NCI-H226 (cell line): ENCODE data around the gene EFCAB14.
"Not testable (repeated sequence)": the region's sequence is repeated elsewhere in the genome, so short reads cannot be mapped to it uniquely, and the experiment has no call there.

Experiments used
- DNase-seq: peaks from one replicate; pipeline ENCODE4 v3.0.0-alpha.2; 2015

EFCAB14 gene

DNA sequence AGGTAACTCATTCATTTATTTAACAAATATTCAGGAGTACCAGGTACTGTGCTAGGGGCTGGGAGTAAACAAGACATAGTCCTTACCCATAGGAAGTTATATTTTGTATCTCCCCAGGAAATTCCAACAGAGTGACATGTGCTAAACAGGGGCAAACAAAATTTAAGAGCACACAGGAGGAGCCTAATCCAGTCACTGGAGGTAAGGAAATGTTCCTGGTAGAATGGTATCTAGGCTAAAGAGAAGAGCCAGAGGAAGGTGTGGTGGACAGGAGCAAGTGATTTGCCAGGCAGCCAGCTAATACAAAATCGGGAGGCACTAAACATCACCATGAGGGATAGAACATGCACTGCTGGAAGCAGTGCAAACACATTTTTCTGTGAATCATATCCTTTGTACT lies 36.9 kb downstream of the EFCAB14 start:
- DNase-seq = no peak

DNA sequence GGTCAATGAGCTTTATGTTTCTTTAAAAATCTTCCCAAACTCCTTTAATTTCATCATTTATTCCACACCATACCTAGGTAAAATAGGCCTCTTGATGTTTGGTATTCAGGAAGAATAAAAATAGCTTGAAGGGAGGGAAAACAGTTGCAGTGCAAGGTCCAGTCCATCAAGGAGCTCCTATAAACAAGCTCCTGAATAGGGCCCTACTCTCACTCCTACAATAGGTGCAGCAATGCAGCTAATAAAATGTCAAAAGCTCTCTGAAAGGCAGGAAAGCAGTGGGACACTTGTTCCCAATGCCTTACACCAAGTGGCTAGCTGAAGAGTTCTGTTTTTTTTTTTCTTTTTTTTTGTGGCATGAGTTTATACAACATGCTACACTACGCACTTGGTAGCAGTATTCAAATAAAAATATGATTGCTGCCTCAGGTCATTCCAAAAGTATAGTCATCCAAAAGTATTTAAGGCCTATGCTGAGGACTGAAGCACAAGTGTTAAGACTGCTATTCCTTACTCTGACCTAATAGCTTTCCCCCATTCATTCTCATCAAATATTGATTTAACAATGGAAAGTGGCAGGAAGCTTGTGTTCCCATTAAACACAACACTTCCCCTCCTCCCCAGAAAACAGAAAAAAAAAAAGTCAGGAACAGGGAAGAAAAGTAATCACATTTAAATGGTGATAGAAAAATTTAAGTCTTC lies 37.4 kb downstream of the EFCAB14 start:
- DNase-seq = no peak

DNA sequence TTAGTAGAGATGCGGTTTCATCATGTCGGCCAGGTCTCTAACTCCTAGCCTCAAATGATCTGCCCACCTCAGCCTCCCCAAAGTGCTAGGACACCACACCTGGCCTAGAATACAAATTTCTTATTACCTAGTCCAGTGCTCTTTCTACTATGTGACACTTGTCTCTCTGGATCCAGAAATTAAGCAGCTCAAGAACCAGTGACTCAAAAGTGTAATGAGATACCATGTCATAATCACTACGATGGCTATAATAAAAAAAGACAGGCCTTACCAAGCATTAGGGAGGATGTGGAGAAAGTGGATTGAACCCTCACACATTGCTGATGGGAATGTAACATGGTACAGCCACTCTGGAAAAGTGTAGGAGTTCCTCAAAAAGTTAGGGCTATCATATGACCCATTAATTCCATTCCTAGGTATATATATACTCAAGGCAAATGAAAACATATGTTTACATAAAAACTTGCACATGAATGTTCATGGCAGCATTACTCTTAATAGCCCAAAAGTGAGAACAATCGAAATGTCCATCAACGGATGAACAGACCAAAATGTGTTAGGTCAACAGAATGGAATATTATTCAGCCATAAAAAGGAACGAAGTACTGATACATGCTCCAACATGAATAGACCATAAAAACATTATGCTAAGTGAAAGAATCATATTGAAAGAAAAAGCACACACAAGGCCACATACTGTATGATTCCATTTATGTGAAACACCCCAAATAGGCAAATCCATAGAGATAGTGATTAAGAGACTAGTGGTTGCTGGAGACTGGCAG lies 38.9 kb downstream of the EFCAB14 start:
- DNase-seq = no peak

DNA sequence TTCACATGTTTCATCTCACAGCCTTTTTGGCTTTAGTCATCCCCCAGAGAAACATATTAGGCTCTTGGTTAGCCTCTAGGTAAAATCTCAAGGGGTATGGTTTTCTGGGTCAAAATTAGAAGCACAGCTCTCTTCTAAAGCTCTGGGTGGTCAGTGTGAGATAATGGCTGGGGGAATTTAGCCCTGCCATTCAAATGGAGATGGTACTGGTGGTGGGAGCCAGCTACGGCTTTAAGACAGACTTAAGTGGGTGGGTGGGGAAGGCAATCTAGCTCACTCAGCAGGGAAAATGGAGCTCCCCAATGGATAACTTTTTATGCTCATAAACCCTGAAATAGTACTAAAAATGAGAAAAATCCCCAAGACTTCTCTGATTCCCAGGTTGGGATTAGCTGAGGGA lies 41.6 kb downstream of the EFCAB14 start:
- no peak for DNase-seq

DNA sequence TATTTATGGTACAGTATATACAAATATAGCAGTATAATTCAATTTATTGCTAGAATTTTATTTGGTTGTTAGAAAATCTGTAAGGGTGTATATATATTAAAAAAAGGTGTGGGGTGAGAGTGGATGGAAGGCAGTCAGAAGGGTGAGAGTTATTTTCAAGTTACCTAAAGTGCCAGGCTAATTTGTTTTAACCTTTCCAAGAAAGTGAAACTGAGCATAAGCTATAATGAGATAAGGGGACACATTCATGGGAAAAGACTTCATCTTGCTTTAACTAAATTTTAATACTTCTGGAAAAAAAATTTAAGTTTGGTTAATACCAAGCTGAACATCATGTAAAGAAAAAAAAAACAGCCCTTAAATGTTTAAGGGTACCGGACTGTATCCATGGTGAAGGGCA lies 42.4 kb downstream of the EFCAB14 start:
- no peak for DNase-seq

DNA sequence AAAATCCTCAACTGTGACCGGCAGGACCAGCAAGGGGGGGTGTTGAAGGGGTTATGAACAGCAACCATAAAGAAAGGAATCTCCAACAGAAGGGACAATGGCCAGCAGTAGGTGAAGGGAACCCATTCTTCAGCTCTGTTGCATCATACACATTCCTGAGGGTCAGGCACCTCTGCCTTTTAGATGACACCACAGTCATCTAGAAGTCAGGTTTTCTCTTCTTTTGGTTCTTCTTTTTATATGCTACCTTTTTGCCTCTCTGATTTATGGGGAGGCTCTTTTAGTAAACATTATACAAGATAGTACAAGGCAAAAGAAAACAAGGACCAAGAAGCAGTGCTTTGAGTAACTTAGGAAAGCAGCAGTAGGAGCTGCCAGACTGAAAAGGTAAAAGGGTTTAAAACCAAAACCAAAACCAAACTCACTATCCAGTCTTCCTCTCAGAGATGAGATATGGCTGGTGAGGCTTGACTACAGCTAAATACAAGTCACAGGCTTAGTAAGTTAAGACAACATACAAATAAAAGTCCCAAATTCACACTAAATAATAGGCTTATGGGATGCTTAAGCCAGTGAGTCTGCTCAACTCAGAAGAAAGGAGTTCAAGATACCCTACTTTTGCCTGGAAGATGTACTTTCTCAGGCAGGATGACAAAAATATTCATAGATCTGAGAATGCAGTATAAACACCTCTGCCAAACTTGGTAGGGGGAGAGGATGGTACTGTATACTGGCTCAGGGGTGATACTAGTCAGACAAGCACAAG lies 43.2 kb downstream of the EFCAB14 start:
- DNase-seq = no peak

DNA sequence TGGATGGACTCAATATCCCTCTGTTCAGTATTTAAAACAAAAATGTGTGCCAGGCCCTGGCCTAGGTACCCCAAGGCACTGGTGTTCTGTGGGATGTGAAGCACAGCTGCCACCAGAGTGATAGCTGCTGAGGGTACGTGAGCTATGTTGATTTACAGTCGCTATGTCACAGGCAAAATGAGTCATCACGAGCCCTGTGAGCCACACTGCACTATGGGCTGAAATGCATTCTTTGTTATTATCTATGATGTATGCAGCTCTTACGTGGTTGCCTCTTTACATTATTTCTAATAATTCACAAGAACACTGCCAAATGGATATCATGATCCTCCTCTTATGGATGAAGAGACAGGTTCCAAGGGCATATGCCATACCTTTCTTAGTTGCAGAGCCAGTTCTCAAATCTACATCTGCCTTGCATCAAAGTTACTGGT lies 45.1 kb downstream of the EFCAB14 start:
- DNase-seq = no peak

DNA sequence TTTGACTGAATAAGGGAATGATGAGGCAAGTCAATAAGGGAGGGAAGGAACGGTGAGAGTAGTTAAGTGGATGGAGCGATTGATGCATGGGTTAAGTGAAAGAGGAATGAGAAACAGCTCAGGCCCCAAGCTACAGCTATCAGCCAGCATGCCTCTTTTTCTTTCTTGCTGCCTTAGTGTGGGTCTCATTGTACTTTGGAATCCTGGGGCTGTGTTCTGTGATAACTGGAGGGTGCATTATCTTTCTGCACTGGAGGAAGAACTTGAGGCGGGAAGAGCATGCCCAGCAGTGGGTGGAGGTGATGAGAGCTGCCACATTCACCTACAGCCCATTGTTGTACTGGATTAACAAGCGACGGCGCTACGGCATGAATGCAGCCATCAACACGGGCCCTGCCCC lies 46.2 kb downstream of the EFCAB14 start:
- DNase-seq = no peak

DNA sequence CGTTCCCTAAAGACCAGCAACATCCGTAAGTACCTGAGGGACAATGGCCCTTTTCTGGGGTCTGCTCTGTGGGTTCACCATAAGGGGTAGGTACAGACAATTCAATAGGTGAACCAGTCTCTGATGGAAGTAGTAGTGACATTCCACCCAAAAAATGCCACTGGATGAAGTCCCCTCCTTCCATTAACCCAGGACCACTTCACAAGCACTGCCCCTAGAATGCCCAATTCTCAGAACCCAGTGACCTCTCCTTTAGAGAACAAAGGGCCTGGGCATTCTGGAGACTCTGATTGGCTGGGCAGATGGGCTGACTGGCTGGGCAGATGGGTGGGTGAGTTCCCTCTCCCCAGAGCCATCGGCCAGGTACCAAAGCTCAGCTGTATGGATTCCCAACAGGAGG lies 47.4 kb downstream of the EFCAB14 start, which contains the start of gene TEX38:
Gene TEX38, plus strand, starts transcription at position 301 of the 400 bp plus-strand sequence. Its CDS starts 81 bp downstream, at position 382.
- DNase-seq = no peak

DNA sequence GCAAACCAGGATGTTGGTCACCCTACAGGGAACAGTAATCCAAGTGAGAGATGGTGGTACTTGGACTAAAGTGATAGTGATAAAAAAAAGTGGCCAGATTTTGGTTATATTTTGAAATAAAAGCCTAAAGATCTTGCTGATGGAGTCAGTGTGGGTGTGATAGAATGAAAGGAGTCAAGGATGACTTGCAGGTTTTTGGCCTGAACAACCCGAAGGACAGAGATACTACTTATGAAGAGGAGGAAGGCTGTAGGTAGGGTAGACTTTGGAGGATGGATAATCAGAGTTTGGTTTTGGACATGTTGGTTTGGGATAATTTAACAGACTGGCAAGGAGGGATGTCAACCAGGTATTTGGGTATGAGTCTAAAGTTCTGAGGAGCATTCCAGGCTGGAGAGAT lies 48.8 kb downstream of the EFCAB14 start:
- DNase-seq = no peak

DNA sequence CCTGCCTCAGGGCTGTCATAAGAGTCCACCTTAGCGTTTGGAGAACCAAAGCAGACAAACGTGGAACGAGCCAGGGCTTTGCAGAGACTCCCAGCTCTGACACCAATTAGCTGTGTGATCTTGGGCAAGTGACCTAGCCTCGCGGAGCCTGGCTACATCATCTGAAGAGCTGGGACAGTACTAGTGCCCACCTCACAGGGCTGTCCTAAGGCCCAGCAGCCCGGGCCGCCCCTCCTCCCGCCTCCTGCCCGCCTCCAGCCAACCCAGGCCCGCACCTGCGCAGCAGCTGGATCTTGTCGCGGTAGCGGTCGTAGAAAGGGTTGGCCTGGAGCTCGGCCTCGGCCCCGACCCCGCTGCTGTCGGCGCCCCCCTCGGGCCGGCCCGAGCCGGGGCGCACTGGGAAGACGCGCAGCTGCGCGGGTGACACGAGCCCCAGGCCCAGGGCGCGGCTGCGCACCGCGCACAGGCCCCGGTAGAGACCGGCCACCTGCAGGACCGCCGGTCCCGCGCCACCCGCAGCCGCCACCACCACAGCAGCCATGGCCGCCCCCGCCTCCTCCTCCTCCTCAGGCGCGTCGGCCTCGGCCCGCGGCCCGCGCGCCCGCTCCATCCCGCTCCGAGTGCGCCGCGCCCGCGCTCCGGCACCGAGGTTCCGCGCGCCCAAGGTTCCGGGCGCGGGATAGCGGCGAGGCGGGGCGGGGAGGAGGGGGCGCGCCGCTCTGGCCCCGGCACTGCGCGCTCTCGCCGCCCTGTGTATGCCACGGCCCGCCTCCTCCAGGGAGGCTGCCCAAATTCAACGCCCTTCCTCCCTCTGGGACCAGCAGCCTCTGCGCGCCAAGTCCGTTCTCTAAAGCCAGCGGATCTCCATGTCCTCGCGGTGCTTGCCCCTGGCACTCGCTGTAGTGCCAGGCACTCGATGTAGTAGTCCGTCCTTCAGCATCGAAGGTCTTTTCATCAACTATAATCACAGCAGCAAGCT lies 50.8 kb downstream of the EFCAB14 start, which contains the start of gene ATPAF1:
Gene ATPAF1, minus strand, starts transcription at position 583 of the 979 bp plus-strand sequence. Its CDS starts 42 bp downstream, at position 541.
- peak; percentile 23 for DNase-seq

DNA sequence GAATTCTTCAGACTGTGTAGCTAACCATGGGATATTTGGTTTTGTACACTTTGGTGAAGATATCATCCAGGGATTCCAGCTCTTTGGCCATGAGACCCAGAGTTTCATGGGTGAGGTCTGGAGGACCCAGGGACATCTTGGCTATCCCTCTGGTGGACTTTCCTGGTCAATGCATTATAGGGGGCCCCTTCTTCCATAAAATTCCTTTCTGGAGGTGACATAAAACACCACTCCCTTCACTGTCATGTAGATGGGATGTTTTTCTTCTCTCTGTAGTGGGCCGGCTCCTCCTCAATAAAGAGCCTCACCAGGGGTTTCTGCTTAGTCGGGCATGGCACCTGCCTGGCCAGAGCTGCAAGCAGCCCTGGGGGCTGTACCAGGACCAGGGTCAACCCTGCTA lies 52.9 kb downstream of the EFCAB14 start:
- no peak for DNase-seq

DNA sequence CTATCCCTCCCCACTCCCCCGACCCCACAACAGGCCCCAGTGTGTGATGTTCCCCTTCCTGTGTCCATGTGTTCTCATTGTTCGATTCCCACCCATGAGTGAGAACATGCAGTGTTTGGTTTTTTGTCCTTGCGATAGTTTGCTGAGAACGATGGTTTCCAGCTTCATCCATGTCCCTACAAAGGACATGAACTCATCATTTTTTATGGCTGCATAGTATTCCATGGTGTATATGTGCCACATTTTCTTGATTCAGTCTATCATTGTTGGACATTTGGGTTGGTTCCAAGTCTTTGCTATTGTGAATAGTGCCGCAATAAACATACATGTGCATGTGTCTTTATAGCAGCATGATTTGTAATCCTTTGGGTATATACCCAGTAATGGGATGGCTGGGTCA lies 56.0 kb downstream of the EFCAB14 start:
- DNase-seq = not testable (repeated sequence)

DNA sequence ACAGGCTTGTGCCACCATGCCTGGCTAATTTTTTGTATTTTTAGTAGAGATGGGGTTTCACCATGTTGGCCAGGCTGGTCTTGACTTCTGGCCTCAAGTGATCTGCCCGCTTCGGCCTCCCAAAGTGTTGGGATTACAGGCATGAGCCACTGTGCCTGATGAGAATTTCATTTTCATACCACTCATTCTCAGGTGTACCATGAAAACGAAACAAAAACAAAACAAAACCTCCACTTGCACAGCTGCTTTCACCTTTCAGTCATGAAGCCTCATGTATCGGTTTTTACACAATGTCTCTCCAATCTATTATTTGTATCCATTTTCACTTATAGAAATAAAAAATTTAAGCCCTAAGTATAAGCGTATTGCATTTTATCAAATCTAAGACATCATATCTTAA lies 58.8 kb downstream of the EFCAB14 start:
- not testable (repeated sequence) for DNase-seq

DNA sequence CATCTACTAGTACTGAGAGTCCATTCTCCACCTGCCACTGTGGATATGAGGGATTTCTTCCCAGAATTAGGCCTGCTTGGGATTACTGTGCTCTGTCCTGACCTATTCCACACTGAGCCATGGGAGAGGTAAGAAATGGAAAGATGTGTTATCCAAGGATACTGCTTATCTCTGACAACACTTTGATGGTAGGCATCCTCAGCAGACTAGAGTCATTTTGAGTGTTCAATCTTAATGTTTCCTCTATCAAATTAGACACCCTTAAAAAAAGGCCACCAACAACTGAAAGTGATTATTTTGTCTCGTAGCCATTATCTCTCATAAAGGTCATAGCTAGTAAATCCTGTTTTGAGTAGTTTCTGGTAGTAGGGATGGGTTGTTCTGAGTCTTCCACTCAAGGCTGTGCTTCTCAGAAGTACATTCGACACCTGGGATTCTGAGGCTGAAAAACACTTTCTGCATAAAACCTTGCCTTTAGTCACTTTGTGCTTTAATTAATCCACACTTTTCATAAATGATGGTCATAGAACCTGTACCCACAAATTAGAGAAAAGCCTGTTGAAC lies 59.5 kb downstream of the EFCAB14 start:
- no peak for DNase-seq

DNA sequence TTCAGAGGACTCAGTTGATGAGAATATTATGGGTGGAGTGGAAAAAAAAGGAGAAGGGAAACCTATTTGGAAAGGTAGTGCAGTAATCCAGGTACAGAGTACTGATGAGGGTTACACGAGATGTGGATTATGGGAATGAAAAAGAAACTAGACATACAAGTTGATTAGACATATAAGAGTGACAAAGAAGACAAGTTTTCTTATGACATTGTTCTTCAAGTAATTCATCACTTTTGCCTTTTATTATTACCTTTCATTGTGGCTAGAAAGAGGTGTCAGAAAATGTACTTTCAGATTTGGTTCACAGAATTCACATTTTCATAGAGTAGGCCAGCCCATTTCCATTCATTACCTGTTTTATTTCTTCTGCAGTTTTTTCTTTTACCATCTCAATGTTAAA lies 61.1 kb downstream of the EFCAB14 start:
- no peak for DNase-seq

DNA sequence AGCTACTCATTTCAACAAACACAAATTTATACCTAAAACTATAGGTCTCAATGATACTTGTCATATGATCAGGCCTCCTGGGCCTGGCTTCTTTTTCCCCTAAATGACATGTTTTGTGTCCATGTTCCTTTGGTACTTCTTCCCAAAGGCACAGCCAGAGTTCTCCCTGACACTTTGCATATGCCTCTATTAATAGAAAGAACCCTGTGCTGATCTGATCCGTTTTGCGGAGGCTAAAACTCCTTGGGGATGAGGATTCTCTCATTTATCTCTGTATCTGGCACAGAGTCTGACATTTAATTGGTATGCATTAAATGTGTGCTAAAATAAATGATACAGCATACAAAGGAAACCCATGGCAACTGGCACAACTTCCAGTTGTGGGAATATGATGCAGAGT lies 62.3 kb downstream of the EFCAB14 start:
- DNase-seq = no peak

DNA sequence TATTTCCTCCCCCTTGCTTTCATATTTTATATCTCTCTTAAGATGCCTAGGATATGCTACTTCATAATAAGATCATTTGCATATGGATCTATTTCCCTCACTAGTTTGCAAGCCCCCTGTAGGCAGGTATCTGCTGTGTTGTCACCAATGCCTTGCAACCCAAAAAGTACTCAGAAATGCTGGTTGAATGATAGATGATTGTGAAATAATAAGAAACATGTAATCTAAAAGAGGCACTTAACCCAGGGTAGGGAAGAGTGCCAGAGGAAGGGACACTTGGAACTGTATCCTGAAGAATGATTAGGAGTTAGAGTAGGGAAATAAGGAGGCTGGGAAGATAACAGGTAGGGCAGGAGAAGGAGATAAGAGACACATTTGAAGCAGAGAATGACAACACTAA lies 63.1 kb downstream of the EFCAB14 start:
- DNase-seq = no peak

DNA sequence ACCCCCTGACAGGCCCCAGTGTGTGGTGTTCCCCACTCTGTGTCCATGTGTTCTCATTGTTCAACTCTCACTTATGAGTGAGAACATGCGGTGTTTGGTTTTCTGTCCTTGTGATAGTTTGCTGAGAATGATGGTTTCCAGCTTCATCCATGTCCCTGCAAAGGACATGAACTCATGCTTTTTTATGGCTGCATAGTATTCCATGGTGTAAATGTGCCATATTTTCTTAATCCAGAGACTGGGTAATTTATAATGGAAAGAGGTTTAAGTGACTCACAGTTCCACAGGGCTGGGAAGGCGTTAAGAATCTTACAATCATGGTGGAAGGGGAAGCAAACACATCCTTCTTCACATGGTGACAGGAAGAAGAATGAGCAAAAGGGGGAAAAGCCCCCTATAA lies 64.2 kb downstream of the EFCAB14 start:
- not testable (repeated sequence) for DNase-seq

DNA sequence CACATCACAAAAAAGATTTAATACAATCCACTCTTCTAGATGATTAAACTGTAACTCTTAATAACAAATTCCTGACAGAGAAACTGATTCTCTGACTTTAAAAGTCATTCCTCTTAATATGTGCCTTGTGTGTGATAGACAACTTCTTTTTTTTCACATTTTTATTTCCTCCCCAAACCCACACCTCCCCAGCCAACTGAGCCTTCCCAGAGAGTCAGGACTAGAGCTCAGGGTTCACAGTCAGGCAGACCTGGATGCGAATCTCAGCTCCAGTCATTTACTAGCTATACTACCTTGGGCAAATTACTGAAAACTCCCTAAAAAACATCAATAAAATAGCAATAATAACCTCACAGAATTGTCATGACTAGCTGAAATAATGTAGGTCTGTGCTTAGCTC lies 64.9 kb downstream of the EFCAB14 start:
- DNase-seq = no peak

DNA sequence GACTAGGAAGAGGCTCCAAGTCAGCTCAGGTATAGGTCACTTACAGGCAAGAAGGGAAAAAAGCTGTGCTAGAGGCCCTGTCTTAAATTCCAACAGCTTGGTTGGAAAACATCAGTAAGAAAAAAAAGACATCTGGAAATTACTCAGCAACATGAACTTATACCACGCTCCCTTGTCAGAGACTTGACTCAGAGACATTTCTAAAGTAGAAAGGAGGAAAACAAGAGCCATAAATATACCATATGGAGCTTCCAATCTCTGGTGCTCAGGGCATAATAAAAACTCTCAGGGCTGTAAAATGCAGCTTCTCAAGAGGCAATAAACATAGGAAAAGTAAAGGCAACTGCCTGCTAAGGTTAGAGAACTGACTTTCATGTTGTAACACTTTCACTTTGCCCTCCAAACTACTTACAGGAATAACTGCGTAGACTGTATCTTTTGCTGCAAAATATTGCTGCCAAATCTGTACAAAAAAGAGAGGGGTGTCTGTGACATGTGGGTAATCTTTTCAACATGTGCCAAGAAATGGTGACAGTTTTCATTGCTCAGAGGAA lies 65.4 kb downstream of the EFCAB14 start:
- no peak for DNase-seq
